Activated T-helper 1 cell treated with anti-CD3 and anti-CD28 coated beads, Interleukin-2, amount 50 U/mL, for 16 hours (primary cell): ENCODE measurements around the gene CD300H.
"Not testable (repeated sequence)": the region's sequence is repeated elsewhere in the genome, so short reads cannot be mapped to it uniquely, and the experiment has no call there.

ENCODE experiments used
- DNase-seq, 2 donors: peaks; one replicate each; pipeline ENCODE4 v3.0.0-alpha.2; 2020; ENCODE audit warnings: low read depth in 1 of 2, low spot score in 1 of 2

The CD300H gene

GRCh38 chr17:74528491-74529199, 38.7 kb downstream of the CD300H start:
- DNase-seq: no peak

GRCh38 chr17:74527756-74528155, 39.6 kb downstream of the CD300H start:
- DNase-seq: no peak

GRCh38 chr17:74527081-74527480, 40.2 kb downstream of the CD300H start:
- no peak for DNase-seq

GRCh38 chr17:74526681-74527080, 40.6 kb downstream of the CD300H start:
- DNase-seq: no peak

- no peak for DNase-seq
Measured at GRCh38 chr17:74525781-74526288, 41.5 kb downstream of the CD300H start.

GRCh38 chr17:74525465-74525725, 41.9 kb downstream of the CD300H start:
- no peak for DNase-seq

- no peak for DNase-seq
Measured at GRCh38 chr17:74524653-74525464, 42.5 kb downstream of the CD300H start.

GRCh38 chr17:74523308-74523707, 44.0 kb downstream of the CD300H start:
- DNase-seq: no peak

- DNase-seq: no peak
Measured at GRCh38 chr17:74522381-74523105, 44.8 kb downstream of the CD300H start.

GRCh38 chr17:74521701-74522201, 45.6 kb downstream of the CD300H start:
- no peak for DNase-seq

- DNase-seq: no peak
Measured at GRCh38 chr17:74520790-74521480, 46.4 kb downstream of the CD300H start.

- no peak for DNase-seq
Measured at GRCh38 chr17:74520016-74520434, 47.3 kb downstream of the CD300H start.

GRCh38 chr17:74518413-74518981, 48.8 kb downstream of the CD300H start:
- DNase-seq: not testable (repeated sequence)

GRCh38 chr17:74516561-74517328, 50.6 kb downstream of the CD300H start:
- DNase-seq: no peak

- DNase-seq: no peak
Measured at GRCh38 chr17:74515941-74516340, 51.4 kb downstream of the CD300H start.

GRCh38 chr17:74514632-74515334, 52.5 kb downstream of the CD300H start:
- DNase-seq: no peak

- no peak for DNase-seq
Measured at GRCh38 chr17:74513987-74514631, 53.2 kb downstream of the CD300H start.

GRCh38 chr17:74512624-74513091, 54.7 kb downstream of the CD300H start:
- DNase-seq: no peak

- DNase-seq: no peak
Measured at GRCh38 chr17:74512036-74512435, 55.3 kb downstream of the CD300H start.
